ENCODE data around the gene ANKRD39.

DNA sequence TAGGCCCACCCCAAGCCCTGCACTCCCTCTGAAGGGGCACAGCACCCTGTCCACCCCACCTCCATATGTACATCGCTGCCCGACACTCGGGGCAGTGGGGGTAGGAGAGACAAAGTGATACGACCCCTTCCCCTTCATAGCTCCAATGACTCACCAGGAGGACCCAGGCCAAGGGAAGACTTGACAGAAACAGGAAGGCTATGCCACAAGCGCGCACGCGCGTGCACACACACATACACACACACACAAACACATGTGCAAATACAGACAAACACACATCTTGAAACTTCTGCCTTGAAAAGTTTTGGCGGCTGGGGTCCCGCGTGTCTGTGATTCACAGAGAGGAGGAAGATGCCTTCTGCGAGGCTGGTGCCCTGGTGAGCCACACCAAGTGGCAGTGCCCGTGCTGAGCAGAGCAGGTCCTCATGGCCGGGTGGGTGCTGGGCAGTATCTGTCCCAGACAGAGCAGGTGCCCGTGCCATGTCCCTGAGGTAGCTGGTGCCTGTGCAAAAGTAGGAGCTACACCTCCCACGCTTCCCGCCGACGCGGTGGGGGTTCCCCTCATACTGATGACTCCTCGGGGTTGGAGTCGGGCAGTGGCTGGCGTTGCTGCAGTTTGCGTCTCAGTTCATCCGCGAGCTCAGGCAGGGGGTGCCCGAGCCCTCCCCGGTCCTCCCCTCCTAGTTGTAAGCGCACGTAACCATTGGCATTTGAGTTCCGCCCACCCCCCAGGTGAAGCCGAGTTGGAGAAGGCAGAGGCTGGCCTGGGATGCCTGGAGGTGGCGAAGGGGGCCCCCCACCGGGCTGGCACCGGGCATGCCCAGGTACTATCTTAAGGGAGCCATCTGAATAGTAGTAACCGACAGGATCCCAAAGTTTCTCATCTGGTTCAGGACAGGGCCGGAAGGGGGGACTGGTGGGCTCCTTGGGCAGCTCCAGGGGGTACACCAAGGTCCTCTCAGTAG is 2.5 kb upstream of the ANKRD39 start:
- TF ChIP-seq TAF1 (IDR thresholded peaks at IDR 0.05; ENCODE audit: low read depth) (no peak), EGR1 (IDR thresholded peaks at IDR 0.05) (no peak), EP300 (IDR thresholded peaks at IDR 0.05; ENCODE audit: borderline replicate concordance) (no peak), CREB1 (IDR thresholded peaks at IDR 0.05; ENCODE audit: low read depth) (no peak), TEAD4 (IDR thresholded peaks at IDR 0.05) (no peak), FOXM1 (IDR thresholded peaks at IDR 0.05; ENCODE audit: borderline replicate concordance, low read depth) (no peak), RAD21 (IDR thresholded peaks at IDR 0.05; ENCODE audit: low read depth) (no peak), CEBPB (IDR thresholded peaks at IDR 0.05) (no peak), NFIC (IDR thresholded peaks at IDR 0.05) (no peak)
- TF ChIP-seq, protein P1, sequence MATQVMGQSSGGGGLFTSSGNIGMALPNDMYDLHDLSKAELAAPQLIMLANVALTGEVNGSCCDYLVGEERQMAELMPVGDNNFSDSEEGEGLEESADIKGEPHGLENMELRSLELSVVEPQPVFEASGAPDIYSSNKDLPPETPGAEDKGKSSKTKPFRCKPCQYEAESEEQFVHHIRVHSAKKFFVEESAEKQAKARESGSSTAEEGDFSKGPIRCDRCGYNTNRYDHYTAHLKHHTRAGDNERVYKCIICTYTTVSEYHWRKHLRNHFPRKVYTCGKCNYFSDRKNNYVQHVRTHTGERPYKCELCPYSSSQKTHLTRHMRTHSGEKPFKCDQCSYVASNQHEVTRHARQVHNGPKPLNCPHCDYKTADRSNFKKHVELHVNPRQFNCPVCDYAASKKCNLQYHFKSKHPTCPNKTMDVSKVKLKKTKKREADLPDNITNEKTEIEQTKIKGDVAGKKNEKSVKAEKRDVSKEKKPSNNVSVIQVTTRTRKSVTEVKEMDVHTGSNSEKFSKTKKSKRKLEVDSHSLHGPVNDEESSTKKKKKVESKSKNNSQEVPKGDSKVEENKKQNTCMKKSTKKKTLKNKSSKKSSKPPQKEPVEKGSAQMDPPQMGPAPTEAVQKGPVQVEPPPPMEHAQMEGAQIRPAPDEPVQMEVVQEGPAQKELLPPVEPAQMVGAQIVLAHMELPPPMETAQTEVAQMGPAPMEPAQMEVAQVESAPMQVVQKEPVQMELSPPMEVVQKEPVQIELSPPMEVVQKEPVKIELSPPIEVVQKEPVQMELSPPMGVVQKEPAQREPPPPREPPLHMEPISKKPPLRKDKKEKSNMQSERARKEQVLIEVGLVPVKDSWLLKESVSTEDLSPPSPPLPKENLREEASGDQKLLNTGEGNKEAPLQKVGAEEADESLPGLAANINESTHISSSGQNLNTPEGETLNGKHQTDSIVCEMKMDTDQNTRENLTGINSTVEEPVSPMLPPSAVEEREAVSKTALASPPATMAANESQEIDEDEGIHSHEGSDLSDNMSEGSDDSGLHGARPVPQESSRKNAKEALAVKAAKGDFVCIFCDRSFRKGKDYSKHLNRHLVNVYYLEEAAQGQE (IDR thresholded peaks at IDR 0.05; ENCODE audit: low read depth): no peak
- TF ChIP-seq, protein P2, sequence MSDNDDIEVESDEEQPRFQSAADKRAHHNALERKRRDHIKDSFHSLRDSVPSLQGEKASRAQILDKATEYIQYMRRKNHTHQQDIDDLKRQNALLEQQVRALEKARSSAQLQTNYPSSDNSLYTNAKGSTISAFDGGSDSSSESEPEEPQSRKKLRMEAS (IDR thresholded peaks at IDR 0.05): no peak
